CD4-positive, alpha-beta T cell treated with Interleukin-21 for 1 hour (primary cell): ENCODE data around the gene DMC1.
"Not testable (repeated sequence)": the region's sequence is repeated elsewhere in the genome, so short reads cannot be mapped to it uniquely, and the experiment has no call there.

Source experiments
- DNase-seq: peaks from one replicate; pipeline ENCODE4 v3.0.0-alpha.2; 2020

The DMC1 gene

GRCh38 chr22:38569972-38570778, at the start of gene DMC1:
Gene DMC1 (minus strand): TSS chr22:38570183. CDS start chr22:38568256, 1,927 bp downstream.
- peak; percentile 97 for DNase-seq

GRCh38 chr22:38618682-38619081, 48.7 kb upstream of the DMC1 start:
- DNase-seq = no peak

- no peak for DNase-seq
Observed at GRCh38 chr22:38618258-38618657, 48.3 kb upstream of the DMC1 start.

- DNase-seq = not testable (repeated sequence)
Observed at GRCh38 chr22:38615064-38615405, 45.1 kb upstream of the DMC1 start.

- no peak for DNase-seq
Observed at GRCh38 chr22:38614332-38615063, 44.5 kb upstream of the DMC1 start.

- DNase-seq = no peak
Observed at GRCh38 chr22:38613588-38613987, 43.6 kb upstream of the DMC1 start.

GRCh38 chr22:38612217-38613006, 42.4 kb upstream of the DMC1 start:
- no peak for DNase-seq

- DNase-seq = no peak
Observed at GRCh38 chr22:38611559-38611958, 41.6 kb upstream of the DMC1 start.

GRCh38 chr22:38610234-38610633, 40.3 kb upstream of the DMC1 start:
- DNase-seq = no peak

- no peak for DNase-seq
Observed at GRCh38 chr22:38608992-38609750, 39.2 kb upstream of the DMC1 start.

GRCh38 chr22:38607680-38608079, 37.7 kb upstream of the DMC1 start:
- no peak for DNase-seq

GRCh38 chr22:38602166-38602565, 32.2 kb upstream of the DMC1 start:
- no peak for DNase-seq

- no peak for DNase-seq
Observed at GRCh38 chr22:38601221-38601764, 31.3 kb upstream of the DMC1 start.

GRCh38 chr22:38599466-38599865, 29.5 kb upstream of the DMC1 start:
- DNase-seq = no peak

GRCh38 chr22:38582923-38583322, 12.9 kb upstream of the DMC1 start:
- DNase-seq = not testable (repeated sequence)

GRCh38 chr22:38578505-38578904, 8.5 kb upstream of the DMC1 start:
- no peak for DNase-seq

GRCh38 chr22:38572065-38572464, 2.1 kb upstream of the DMC1 start:
- DNase-seq = peak; percentile 58

- peak; percentile 36 for DNase-seq
Observed at GRCh38 chr22:38570779-38571364, 889 bp upstream of the DMC1 start.

GRCh38 chr22:38569181-38569971, 607 bp downstream of the DMC1 start:
- no peak for DNase-seq

GRCh38 chr22:38567531-38568285, 2.3 kb downstream of the DMC1 start:
- no peak for DNase-seq
